Measurements from ENCODE around the gene FBN2.

FBN2 gene

GRCh38 chr5:128208436-128208835 is 329.6 kb downstream of the FBN2 start:
- Histone ChIP-seq H3K79me2 (ENCODE audit: insufficient read depth, low read depth) (no peaks in the 10 kb centered on the region), H3K4me1 (ENCODE audit: low read depth, poor library complexity, severe bottlenecking) (no peaks in the 10 kb centered on the region), H3K27me3 (ENCODE audit: insufficient read depth, low read depth) (no peaks in the 10 kb centered on the region), H3K9ac (no peak overlapping the region), H2AFZ (ENCODE audit: low read depth) (no peak overlapping the region), H4K20me1 (ENCODE audit: insufficient read depth) (no peaks in the 10 kb centered on the region), H3K4me3 (IDR thresholded peaks at IDR 0.05; ENCODE audit: insufficient read depth, low read depth, low read length) (no peak overlapping the region), H3K4me2 (no peak overlapping the region), H3K27ac (no peak overlapping the region), H3K36me3 (ENCODE audit: insufficient read depth) (no peaks in the 10 kb centered on the region)
- TF ChIP-seq CTCF (conservative IDR thresholded peaks at IDR 0.05; ENCODE audit: low read depth, low read length), result no peak
